K562 (cell line): ENCODE data around the gene SHROOM3. TPM values are rescaled to one million over a fixed set of nuclear protein-coding genes. Genes with fewer than 3 reads are reported as not detected.

Experiments used
- ATAC-seq: fragments of 200-7000 bp; cut with Tn5 transposase; 3 replicates; pipeline ENCODE4 v1.9.1; 2020; ENCODE audit warnings: moderate library complexity
- BruUV-seq: library from RNA; stranded (reverse); fragments of 400-500 nt; replicated peaks from 2 replicates; lab custom pipeline; 2021; lab: Mats Ljungman, UMichigan
- CTCF ChIA-PET: fragments of 300-600 bp; formaldehyde crosslinking; extraction: SDS; loops from one replicate; lab custom pipeline; 2021; ENCODE audit warnings: low intra/inter-chr PET ratio; lab: Yijun Ruan, JAX
- POLR2A ChIA-PET: fragments of 300-600, 350-650 bp; sonication (Branson Sonifier 250); formaldehyde crosslinking; extraction: SDS; loops from one replicate; lab custom pipeline; 2021; ENCODE audit warnings: antibody characterized with exemption, inconsistent platforms; lab: Yijun Ruan, JAX
- DNase-seq, 4 experiments: peaks; one replicate each; pipeline versions ENCODE4 v3.0.0 to v3.0.0-alpha.2; 2011 to 2018; ENCODE audit warnings: low spot score in 3 of 4, mixed read lengths in 3 of 4; ENCODE audit errors: extremely low read depth in 1 of 4
- FAIRE-seq: peaks from 2 replicates; lab custom pipeline; 2011; peaks lifted over from hg19 to GRCh38; lab: Jason Lieb, UNC
- H2AFZ ChIP-seq: 2 replicates; pipeline ENCODE4 v1.6.0; 2011; ENCODE audit warnings: low read depth, low read length, control low read depth, inconsistent platforms
- H3K27ac ChIP-seq: fragments of 200-600 bp; 3 replicates; pipeline ENCODE4 v1.8.0; 2011; ENCODE audit warnings: low read depth, mild to moderate bottlenecking, control low read depth, inconsistent platforms, low read length, moderate library complexity, mixed read lengths; ENCODE audit errors: extremely low read depth
- H3K27me3 ChIP-seq, 2 experiments: fragments of 300-600 bp in 1 of 2; 2 replicates in 1 of 2; 3 replicates in 1 of 2; pipeline versions ENCODE4 v1.6.0 to v1.8.0; 2011; ENCODE audit warnings: inconsistent platforms in 2 of 2, low read length in 2 of 2, mild to moderate bottlenecking in 1 of 2, mixed read lengths in 1 of 2, moderate library complexity in 1 of 2; ENCODE audit not compliant: control insufficient read depth in 2 of 2, insufficient read depth in 2 of 2
- H3K36me3 ChIP-seq: fragments of 300-600 bp; 3 replicates; pipeline ENCODE4 v1.8.0; 2011; ENCODE audit warnings: mild to moderate bottlenecking, low read length, inconsistent platforms; ENCODE audit not compliant: control insufficient read depth, insufficient read depth
- H3K4me1 ChIP-seq, 2 experiments: fragments of 200-600 bp in 1 of 2; replicated peaks in 1 of 2; 2 replicates in 1 of 2; 3 replicates in 1 of 2; pipeline versions ENCODE4 v1.5.1 to v1.8.0; 2011; ENCODE audit warnings: inconsistent platforms in 2 of 2, low read length in 2 of 2, mild to moderate bottlenecking in 1 of 2, mixed read lengths in 1 of 2, moderate library complexity in 1 of 2; ENCODE audit not compliant: control insufficient read depth in 2 of 2, insufficient read depth in 2 of 2
- H3K4me2 ChIP-seq: 2 replicates; pipeline ENCODE4 v1.6.1; 2011; ENCODE audit warnings: low read length, control low read depth, inconsistent platforms, mixed read lengths; ENCODE audit not compliant: insufficient read depth
- H3K4me3 ChIP-seq: fragments of 200-600 bp; sonication (generic), shearing (Covaris generic); 2 replicates; pipeline ENCODE4 v1.5.1; 2016; ENCODE audit warnings: control low read depth, inconsistent platforms
- H3K79me2 ChIP-seq: fragments of 200-600 bp; 3 replicates; pipeline ENCODE4 v1.8.0; 2011; ENCODE audit warnings: low read length, inconsistent platforms; ENCODE audit not compliant: control insufficient read depth, insufficient read depth
- H3K9ac ChIP-seq, 2 experiments: 2 replicates each; pipeline versions ENCODE4 v1.6.0 to v1.6.1; 2011; ENCODE audit warnings: low read depth in 2 of 2, low read length in 2 of 2, control low read depth in 1 of 2, inconsistent platforms in 1 of 2, mild to moderate bottlenecking in 1 of 2, mixed read lengths in 1 of 2; ENCODE audit not compliant: insufficient read depth in 1 of 2
- H3K9me1 ChIP-seq: one replicate; pipeline ENCODE4 v1.6.0; 2011; ENCODE audit warnings: inconsistent platforms, mild to moderate bottlenecking, low read length, moderate library complexity; ENCODE audit not compliant: control insufficient read depth, insufficient read depth
- H3K9me3 ChIP-seq: replicated peaks from 2 replicates; pipeline ENCODE4 v1.5.1; 2011; ENCODE audit warnings: low read depth, low read length, inconsistent platforms; ENCODE audit not compliant: control insufficient read depth, insufficient read depth
- H4K20me1 ChIP-seq: replicated peaks from 2 replicates; pipeline ENCODE4 v1.6.1; 2011; ENCODE audit warnings: low read length, inconsistent platforms, mixed read lengths; ENCODE audit not compliant: control insufficient read depth, insufficient read depth
- CHCHD3 ChIP-seq: fragments of 250-450 bp; sonication (Bioruptor Pico); IDR thresholded peaks from 2 replicates; pipeline ENCODE4 v2.1.2; 2022; ENCODE audit warnings: mild to moderate bottlenecking
- CHD2 ChIP-seq: IDR thresholded peaks from 2 replicates; pipeline ENCODE4 v1.6.1; 2011; ENCODE audit warnings: low read depth, low read length
- ETV5 ChIP-seq: sonication (generic); formaldehyde crosslinking; IDR thresholded peaks from 2 replicates; pipeline ENCODE4 v1.4.0; 2020; ENCODE audit warnings: low read depth, mild to moderate bottlenecking, missing genetic modification reagents
- HOMEZ ChIP-seq: fragments of 250-450 bp; sonication (Bioruptor Pico); IDR thresholded peaks from 2 replicates; pipeline ENCODE4 v1.4.0; 2020; ENCODE audit warnings: mild to moderate bottlenecking, moderate library complexity
- KLF13 ChIP-seq: fragments of 450-650 bp; IDR thresholded peaks from 2 replicates; pipeline ENCODE4 v1.6.1; 2016; ENCODE audit warnings: missing genetic modification characterization, low read depth, mild to moderate bottlenecking, missing compliant biosample characterization, moderate library complexity, borderline replicate concordance
- L3MBTL2 ChIP-seq: fragments of 450-650 bp; IDR thresholded peaks from 2 replicates; pipeline ENCODE4 v1.6.1; 2016; ENCODE audit warnings: mild to moderate bottlenecking, moderate library complexity
- MBD1 ChIP-seq: fragments of 250-450 bp; sonication (Bioruptor Pico); IDR thresholded peaks from 2 replicates; pipeline ENCODE4 v1.8.0; 2022; ENCODE audit warnings: inconsistent platforms
- POU5F1 ChIP-seq: fragments of 150-350 bp; IDR thresholded peaks from 2 replicates; pipeline ENCODE4 v1.6.1; 2014; ENCODE audit warnings: borderline replicate concordance, low read length, low read depth, mild to moderate bottlenecking; ENCODE audit not compliant: partially characterized antibody
- REST ChIP-seq, 2 experiments: fragments of 450-650 bp; formaldehyde crosslinking in 1 of 2; IDR thresholded peaks; 2 replicates each; pipeline versions ENCODE4 v1.4.0 to v1.6.1; 2014 to 2020; ENCODE audit warnings: mild to moderate bottlenecking in 2 of 2, borderline replicate concordance in 1 of 2, low read depth in 1 of 2
- SPI1 ChIP-seq: IDR thresholded peaks from 2 replicates; pipeline ENCODE4 v1.6.1; 2011; ENCODE audit warnings: low read depth, low read length, control low read depth, borderline replicate concordance
- WGBS: fragments of 100-300 bp; shearing (Covaris generic); methylation state at CpG from one replicate; pipeline ENCODE4 v1.1.6; 2016; ENCODE audit warnings: low coverage, mixed read lengths; ENCODE audit not compliant: insufficient coverage; ENCODE audit errors: missing lambda C conversion rate; 5-methylcytosine and 5-hydroxymethylcytosine counted together
- in situ Hi-C: fragments of 300-500 bp; cut with MboI; formaldehyde crosslinking; loops from 4 replicates; pipeline ENCODE4 v1.15.0; 2018; ENCODE audit warnings: inconsistent platforms, mixed read lengths
- intact Hi-C: fragments of 100-400 bp; cut with micrococcal nuclease; formaldehyde crosslinking; loops from 2 replicates; pipeline ENCODE4 v1.14.2; 2022
- polyA plus RNA-seq, 8 experiments: library from polyadenylated mRNA; depleted of rRNA in 4 of 8; stranded (reverse) in 5 of 8; unstranded in 3 of 8; fragments of >200 nt; fragmentation: Nextera tagmentation in 2 of 8; fragmentation: Illumina TruSeq in 1 of 8; extraction: Ambion mirVana in 2 of 8; extraction: Trizol in 1 of 8; gene quantifications; 2 replicates each; pipeline versions ENCODE4 v1.2.1 to v1.2.3, GENCODE V29; 2011 to 2014; ENCODE audit warnings: inconsistent platforms in 1 of 8, missing spikeins in 1 of 8
- total RNA-seq, 7 experiments: library from RNA; depleted of rRNA in 6 of 7; stranded (reverse); fragments of >200 nt in 6 of 7; fragmentation: Illumina TruSeq in 2 of 7; extraction: Trizol in 2 of 7; gene quantifications; 2 replicates each; pipeline versions ENCODE4 v1.2.1 to v1.2.3, GENCODE V29; 2011 to 2021; ENCODE audit warnings: low replicate concordance in 1 of 7

SHROOM3 gene
- total and polyA plus RNA-seq, 9 of the 15 experiments (the other 6 are each of a cell fraction or from before 2014, with no cell fraction given) = 0.01 to 0.07 TPM; not detected in 7

GRCh38 chr4:76585897-76586360 is 150.9 kb downstream of the SHROOM3 start:
- H3K9ac ChIP-seq = peak overlapping the region in 1 of 2 experiments; percentile 41; a peak in 2 of 4 replicates
- no peaks in the 10 kb centered on the region for H3K9me3 ChIP-seq
- 9% methylated on average over 28 of the region's 28 CpGs for WGBS
- no peaks in the 10 kb centered on the region for H3K9me1 ChIP-seq
- ChIA-PET POLR2A (interaction anchor here (0.5 to 1.0 kb wide), 2 partner anchors 15 to 1282 kb away, joined by 3 read pairs; no protein-coding TSS in a partner anchor), CTCF (no interaction called here)
- in situ Hi-C loops = no loop called here
- no peak overlapping the region for H3K4me2 ChIP-seq
- intact Hi-C loops = no loop called here
- H3K4me3 ChIP-seq = no peak overlapping the region
- no peak overlapping the region; the same call in 1 of the 2 replicates for H2AFZ ChIP-seq
- peak; percentile 80 for ATAC-seq
- peaks cover 20 to 45% of the 10 kb centered on the region in 2 experiments; a peak in 4 of 5 replicates for H3K27me3 ChIP-seq
- peaks cover 0 to 6% of the 10 kb centered on the region in 2 experiments; a peak in 2 of 5 replicates for H3K4me1 ChIP-seq
- no peaks in the 10 kb centered on the region for H3K79me2 ChIP-seq
- FAIRE-seq = no peak
- no peaks in the 10 kb centered on the region for H4K20me1 ChIP-seq
- H3K36me3 ChIP-seq = no peaks in the 10 kb centered on the region
- H3K27ac ChIP-seq = no peak overlapping the region
- no TSS peak for BruUV-seq
- DNase-seq = peak in 2 of 4 experiments; percentile 2 to 11
- TF ChIP-seq SPI1 (peak; percentile 14; the same call in 1 of the 2 replicates), ETV5 (CRISPR knock-in tag) (no peak), CHD2 (no peak), MBD1 (CRISPR knock-in tag) (no peak), HOMEZ (CRISPR knock-in tag) (no peak), KLF13 (tag) (no peak), POU5F1 (no peak), REST (IDR thresholded peaks at IDR 0.05; ENCODE audit: borderline replicate concordance) (0 out of 2 replicates have a peak, but pooled peaks have one; percentile 19), REST (CRISPR knock-in tag; IDR thresholded peaks at IDR 0.05; ENCODE audit: low read depth) (no peak), CHCHD3 (no peak), L3MBTL2 (peak; percentile 27; the same call in 1 of the 2 replicates)
